GM12873 (cell line): ENCODE measurements around the gene SYT13.

ENCODE experiments used
- CTCF ChIP-seq: IDR thresholded peaks from 2 replicates; pipeline ENCODE4 v1.5.1; 2012; ENCODE audit warnings: low read depth, mild to moderate bottlenecking, moderate library complexity, low read length, control low read depth; ENCODE audit not compliant: insufficient read depth; ENCODE audit errors: missing control alignments

SYT13 gene

GRCh38 chr11:45209000-45209879 is 76.9 kb downstream of the SYT13 start:
- TF ChIP-seq CTCF, result no peak

GRCh38 chr11:45208135-45208534 is 78.0 kb downstream of the SYT13 start:
- TF ChIP-seq CTCF, result no peak

GRCh38 chr11:45205978-45206377 is 80.2 kb downstream of the SYT13 start:
- no peak for TF ChIP-seq CTCF

GRCh38 chr11:45204761-45205160 is 81.4 kb downstream of the SYT13 start:
- no peak for TF ChIP-seq CTCF

- TF ChIP-seq CTCF, result no peak
These were observed 92.4 kb downstream of the SYT13 start for GRCh38 chr11:45193695-45194094.
